Activated T-cell treated with anti-CD3 and anti-CD28 coated beads, Interleukin-2, amount 50 U/mL, for 4 hours (primary cell): ENCODE measurements around the gene CACNG7. TPM values are rescaled to one million over a fixed set of nuclear protein-coding genes. Genes with fewer than 3 reads are reported as not detected.

Experiments
- ATAC-seq, 2 donors: fragments of 200-7000 bp; cut with Tn5 transposase; one replicate each; pipeline ENCODE4 v1.10.0; 2021
- DNase-seq: peaks from one replicate; pipeline ENCODE4 v3.0.0-alpha.2; 2020
- H3K27me3 Mint-ChIP-seq: one replicate; pipeline ENCODE4 v1.8.0; 2021; ENCODE audit warnings: low read depth, mixed read lengths
- H3K36me3 Mint-ChIP-seq: one replicate; pipeline ENCODE4 v1.8.0; 2022; ENCODE audit warnings: mixed read lengths; ENCODE audit not compliant: insufficient read depth
- H3K4me1 Mint-ChIP-seq: one replicate; pipeline ENCODE4 v1.8.0; 2021; ENCODE audit warnings: low read depth, mixed read lengths
- H3K4me3 Mint-ChIP-seq: one replicate; pipeline ENCODE4 v1.8.0; 2021; ENCODE audit warnings: mild to moderate bottlenecking, moderate library complexity, mixed read lengths
- H3K9me3 Mint-ChIP-seq: one replicate; pipeline ENCODE4 v1.8.0; 2021; ENCODE audit warnings: mixed read lengths
- total RNA-seq, 3 donors: library from RNA; stranded (reverse); gene quantifications; one replicate each; pipeline ENCODE4 v1.2.1, GENCODE V29; 2021

The CACNG7 gene
- total RNA-seq, 3 donors from 2014 or later = not detected

- Mint-ChIP-seq H3K36me3 (no peaks in the 10 kb centered on the region), H3K4me3 (no peak overlapping the region), H3K9me3 (no peaks in the 10 kb centered on the region), H3K4me1 (peaks cover 4% of the 10 kb centered on the region), H3K27me3 (peaks cover 56% of the 10 kb centered on the region)
- no peak for ATAC-seq
- no peak for DNase-seq
These were observed 56.0 kb downstream of the CACNG7 start for GRCh38 chr19:53965091-53965490.

- no peaks in the 10 kb centered on the region for H3K36me3 Mint-ChIP-seq
- H3K4me3 Mint-ChIP-seq = no peak overlapping the region
- ATAC-seq (no peak), DNase-seq (no peak)
- no peaks in the 10 kb centered on the region for H3K9me3 Mint-ChIP-seq
- peaks cover 1% of the 10 kb centered on the region for H3K4me1 Mint-ChIP-seq
- peaks cover 47% of the 10 kb centered on the region for H3K27me3 Mint-ChIP-seq
These were observed 57.9 kb downstream of the CACNG7 start for GRCh38 chr19:53966931-53967330.

GRCh38 chr19:53969366-53969765, 60.3 kb downstream of the CACNG7 start:
- DNase-seq (no peak), ATAC-seq (no peak)
- Mint-ChIP-seq H3K9me3 (no peaks in the 10 kb centered on the region), H3K27me3 (peaks cover 40% of the 10 kb centered on the region), H3K36me3 (no peaks in the 10 kb centered on the region), H3K4me1 (peaks cover under 1% of the 10 kb centered on the region), H3K4me3 (no peak overlapping the region)

GRCh38 chr19:53971673-53972072, 62.6 kb downstream of the CACNG7 start:
- DNase-seq (no peak), ATAC-seq (no peak)
- Mint-ChIP-seq H3K4me3 (no peak overlapping the region), H3K9me3 (no peaks in the 10 kb centered on the region), H3K36me3 (no peaks in the 10 kb centered on the region), H3K4me1 (no peaks in the 10 kb centered on the region), H3K27me3 (peaks cover 41% of the 10 kb centered on the region)

GRCh38 chr19:53977429-53977990, 68.4 kb downstream of the CACNG7 start:
- Mint-ChIP-seq H3K4me3 (peak overlapping the region; percentile 71), H3K4me1 (peaks cover 20% of the 10 kb centered on the region), H3K27me3 (peaks cover 62% of the 10 kb centered on the region), H3K9me3 (peaks cover 8% of the 10 kb centered on the region), H3K36me3 (peaks cover 1% of the 10 kb centered on the region)
- peak; percentile 79 to 81 for ATAC-seq
- DNase-seq = peak; percentile 30

- no peak for DNase-seq
- peaks cover 8% of the 10 kb centered on the region for H3K9me3 Mint-ChIP-seq
- ATAC-seq = peak; percentile 42 to 46
- peaks cover 59% of the 10 kb centered on the region for H3K27me3 Mint-ChIP-seq
- H3K4me1 Mint-ChIP-seq = peaks cover 20% of the 10 kb centered on the region
- H3K36me3 Mint-ChIP-seq = peaks cover 1% of the 10 kb centered on the region
- H3K4me3 Mint-ChIP-seq = peak overlapping the region; percentile 71
These were observed 69.1 kb downstream of the CACNG7 start for GRCh38 chr19:53977991-53978731.

- H3K27me3 Mint-ChIP-seq = peaks cover 59% of the 10 kb centered on the region
- DNase-seq = no peak
- H3K36me3 Mint-ChIP-seq = peaks cover 1% of the 10 kb centered on the region
- peaks cover 20% of the 10 kb centered on the region for H3K4me1 Mint-ChIP-seq
- H3K4me3 Mint-ChIP-seq = peak overlapping the region; percentile 57
- ATAC-seq = no peak
- peaks cover 8% of the 10 kb centered on the region for H3K9me3 Mint-ChIP-seq
These were observed 70.1 kb downstream of the CACNG7 start for GRCh38 chr19:53978975-53979801.

GRCh38 chr19:53980539-53981375, 71.7 kb downstream of the CACNG7 start:
- peaks cover 8% of the 10 kb centered on the region for H3K9me3 Mint-ChIP-seq
- peaks cover 1% of the 10 kb centered on the region for H3K36me3 Mint-ChIP-seq
- no peak for ATAC-seq
- peaks cover 20% of the 10 kb centered on the region for H3K4me1 Mint-ChIP-seq
- no peak for DNase-seq
- peaks cover 51% of the 10 kb centered on the region for H3K27me3 Mint-ChIP-seq
- no peak overlapping the region for H3K4me3 Mint-ChIP-seq

GRCh38 chr19:53981376-53981951, 72.4 kb downstream of the CACNG7 start:
- H3K4me1 Mint-ChIP-seq = peaks cover 20% of the 10 kb centered on the region
- H3K36me3 Mint-ChIP-seq = peaks cover 1% of the 10 kb centered on the region
- H3K4me3 Mint-ChIP-seq = no peak overlapping the region
- H3K27me3 Mint-ChIP-seq = peaks cover 46% of the 10 kb centered on the region
- no peak for ATAC-seq
- H3K9me3 Mint-ChIP-seq = peaks cover 8% of the 10 kb centered on the region
- DNase-seq = no peak

- Mint-ChIP-seq H3K4me1 (peaks cover 20% of the 10 kb centered on the region), H3K9me3 (peaks cover 8% of the 10 kb centered on the region), H3K4me3 (no peak overlapping the region), H3K36me3 (peaks cover 1% of the 10 kb centered on the region), H3K27me3 (peaks cover 40% of the 10 kb centered on the region)
- DNase-seq = no peak
- no peak for ATAC-seq
These were observed 72.9 kb downstream of the CACNG7 start for GRCh38 chr19:53982001-53982451.

GRCh38 chr19:53982611-53983010, 73.5 kb downstream of the CACNG7 start:
- peaks cover 8% of the 10 kb centered on the region for H3K9me3 Mint-ChIP-seq
- no peak overlapping the region for H3K4me3 Mint-ChIP-seq
- ATAC-seq (no peak), DNase-seq (no peak)
- H3K4me1 Mint-ChIP-seq = peaks cover 18% of the 10 kb centered on the region
- peaks cover 1% of the 10 kb centered on the region for H3K36me3 Mint-ChIP-seq
- peaks cover 36% of the 10 kb centered on the region for H3K27me3 Mint-ChIP-seq

GRCh38 chr19:53983457-53984289, 74.6 kb downstream of the CACNG7 start:
- no peak for ATAC-seq
- H3K36me3 Mint-ChIP-seq = peaks cover 1% of the 10 kb centered on the region

GRCh38 chr19:53985863-53986262, 76.8 kb downstream of the CACNG7 start:
- DNase-seq (no peak), ATAC-seq (no peak)
- no peaks in the 10 kb centered on the region for H3K36me3 Mint-ChIP-seq
- H3K9me3 Mint-ChIP-seq = peaks cover 2% of the 10 kb centered on the region
- peaks cover 21% of the 10 kb centered on the region for H3K27me3 Mint-ChIP-seq
- no peak overlapping the region for H3K4me3 Mint-ChIP-seq
- H3K4me1 Mint-ChIP-seq = peaks cover 2% of the 10 kb centered on the region

More at GRCh38 chr19:53983457-53984289, 74.6 kb downstream of the CACNG7 start:
- Mint-ChIP-seq H3K27me3 (peaks cover 33% of the 10 kb centered on the region), H3K4me3 (no peak overlapping the region), H3K9me3 (peaks cover 8% of the 10 kb centered on the region), H3K4me1 (peaks cover 13% of the 10 kb centered on the region)
- no peak for DNase-seq
